Ovary (tissue), 9 donors: ENCODE data around the gene FAM83E. TPM values are rescaled to one million over a fixed set of nuclear protein-coding genes. Genes with fewer than 3 reads are reported as not detected.

Experiments used
- DNase-seq, 5 donors: peaks; one replicate each; pipeline ENCODE4 v3.0.0-alpha.2; 2019 to 2020
- H3K27ac ChIP-seq, 2 donors: fragments of 200-600 bp; one replicate each; pipeline versions ENCODE4 v1.5.1 to v1.8.0; 2019 to 2022
- H3K27me3 ChIP-seq: fragments of 200-600 bp; one replicate; pipeline ENCODE4 v1.8.0; 2022
- H3K36me3 ChIP-seq: fragments of 200-600 bp; sonication (generic); one replicate; pipeline ENCODE4 v1.5.1; 2019
- H3K4me1 ChIP-seq: one replicate; pipeline ENCODE4 v1.8.1; 2013; ENCODE audit warnings: mild to moderate bottlenecking, moderate library complexity; ENCODE audit not compliant: insufficient read depth
- H3K4me3 ChIP-seq: fragments of 200-600 bp; sonication (generic); one replicate; pipeline ENCODE4 v1.5.1; 2017
- H3K9me3 ChIP-seq, 2 donors: fragments of 200-600 bp in 1 of 2; sonication (generic) in 1 of 2; one replicate each; pipeline versions ENCODE4 v1.5.1 to v1.8.1; 2013 to 2019; ENCODE audit warnings: mild to moderate bottlenecking in 1 of 2, moderate library complexity in 1 of 2
- CTCF ChIP-seq, 3 donors: fragments of 450-650 bp in 2 of 3; fragments of 200-600 bp in 1 of 3; IDR thresholded peaks; one replicate each; pipeline versions ENCODE4 v1.5.1 to v1.8.0; 2016 to 2022; ENCODE audit warnings: antibody characterized with exemption in 3 of 3, mild to moderate bottlenecking in 1 of 3
- EP300 ChIP-seq: sonication (generic); formaldehyde crosslinking; IDR thresholded peaks from one replicate; pipeline ENCODE4 v1.6.1; 2017; ENCODE audit warnings: antibody characterized with exemption
- POLR2A ChIP-seq: fragments of 450-650 bp; IDR thresholded peaks from one replicate; pipeline ENCODE4 v1.6.1; 2017; ENCODE audit warnings: antibody characterized with exemption, mild to moderate bottlenecking, moderate library complexity
- WGBS, 3 donors: extraction: QIAGEN DNeasy Blood & Tissue Kit in 1 of 3; methylation state at CpG; one replicate each; pipeline versions ENCODE4 v1.1.5 to v1.1.7; 2013 to 2017; 5-methylcytosine and 5-hydroxymethylcytosine counted together
- intact Hi-C, 4 donors: fragments of 100-400 bp; cut with DNase I; formaldehyde crosslinking; loops; one replicate each; pipeline versions ENCODE4 v1.11.0 to v1.15.1; 2022 to 2023
- polyA plus RNA-seq, 2 donors: library from polyadenylated mRNA; stranded (reverse); fragments of 200-250 nt in 1 of 2; fragments of 350-450 nt in 1 of 2; fragmentation: Illumina TruSeq in 1 of 2; extraction: RNeasy Lipid Tissue Mini Kit (QIAGEN cat#74804) in 1 of 2; gene quantifications; one replicate each; pipeline ENCODE4 v1.2.3, GENCODE V29; 2013 to 2014
- total RNA-seq, 7 donors: library from RNA; depleted of rRNA in 2 of 7; stranded (reverse); fragments of >200 nt in 2 of 7; fragmentation: NEBNext Ultra II Directional in 3 of 7; extraction: Animal tissue kit (Norgen Biotek cat#: 25700) in 3 of 7; gene quantifications; one replicate each; pipeline versions ENCODE4 v1.1.0 to v1.2.4, GENCODE V29; 2016 to 2023
- donor health status: DM: no; HTN: no; CAD: no; lungs with moderate emphysema.
- donor health status: DM: no; HTN: no; CAD: no.
- donor health status: Bipolar disorder and iron deficiency.
- donor health status: DM: yes; HTN: yes; CAD: no.
- donor health status: DM: no; HTN: no; CAD: no.
- donor health status: DM: yes; HTN: yes; CAD: no.

Gene FAM83E
- total and polyA plus RNA-seq, 9 donors = 0.16 to 6.9 (median 1.5) TPM; not detected in 3

- no peak for DNase-seq
- no peak overlapping the region for H3K27ac ChIP-seq
Measured at GRCh38 chr19:48654299-48655059, 39.6 kb upstream of the FAM83E start.

GRCh38 chr19:48651683-48652048, 36.8 kb upstream of the FAM83E start:
- DNase-seq = no peak
- Histone ChIP-seq H3K9me3 (no peaks in the 10 kb centered on the region), H3K4me3 (no peak overlapping the region), H3K36me3 (no peaks in the 10 kb centered on the region), H3K27me3 (no peaks in the 10 kb centered on the region), H3K4me1 (peaks cover 2% of the 10 kb centered on the region), H3K27ac (no peak overlapping the region)
- 70 to 86% (median 85%) methylated on average over 5 of the region's 5 CpGs for WGBS, 3 donors
- no peak for TF ChIP-seq EP300
- TF ChIP-seq CTCF (IDR thresholded peaks at IDR 0.05) = no peak
- no peak for TF ChIP-seq POLR2A
- intact Hi-C loops = no loop called here

More at GRCh38 chr19:48654299-48655059, 39.6 kb upstream of the FAM83E start:
- intact Hi-C loops = no loop called here
- Histone ChIP-seq H3K27me3 (no peaks in the 10 kb centered on the region), H3K4me3 (no peak overlapping the region), H3K9me3 (no peaks in the 10 kb centered on the region), H3K36me3 (no peaks in the 10 kb centered on the region), H3K4me1 (peaks cover 2% of the 10 kb centered on the region)
- TF ChIP-seq CTCF (IDR thresholded peaks at IDR 0.05) (no peak), EP300 (no peak), POLR2A (no peak)
- WGBS, 3 donors = 24 to 40% (median 25%) methylated on average over 11 of the region's 11 CpGs

- Histone ChIP-seq H3K4me1 (peaks cover 2% of the 10 kb centered on the region), H3K36me3 (no peaks in the 10 kb centered on the region), H3K27me3 (no peaks in the 10 kb centered on the region), H3K27ac (no peak overlapping the region), H3K4me3 (no peak overlapping the region), H3K9me3 (no peaks in the 10 kb centered on the region)
- 90 to 92% (median 91%) methylated on average over 12 of the region's 12 CpGs for WGBS, 3 donors
- DNase-seq = no peak
- TF ChIP-seq POLR2A = no peak
- TF ChIP-seq EP300 = no peak
- TF ChIP-seq CTCF (IDR thresholded peaks at IDR 0.05) = no peak
- intact Hi-C loops = no loop called here
Measured at GRCh38 chr19:48650974-48651682, 36.3 kb upstream of the FAM83E start.

GRCh38 chr19:48648134-48648533, 33.3 kb upstream of the FAM83E start:
- 57 to 70% (median 69%) methylated on average over 2 of the region's 2 CpGs for WGBS, 3 donors
- Histone ChIP-seq H3K4me1 (peaks cover 4% of the 10 kb centered on the region), H3K9me3 (no peaks in the 10 kb centered on the region), H3K27ac (no peak overlapping the region), H3K4me3 (no peak overlapping the region), H3K27me3 (no peaks in the 10 kb centered on the region), H3K36me3 (no peaks in the 10 kb centered on the region)
- DNase-seq = no peak
- TF ChIP-seq CTCF (IDR thresholded peaks at IDR 0.05) (no peak), EP300 (no peak), POLR2A (no peak)
- intact Hi-C loops = loop anchor here in 2 of 4 donors (5.0 to 10.0 kb wide), 3 partner anchors 67 to 319 kb away; partner anchors contain the start of genes FTL (in 1 of the 2) and MAMSTR (in 1 of the 2)
